COLO829 (cell line): Measurements from ENCODE around the gene CALR.
"Not testable (repeated sequence)": the region's sequence is repeated elsewhere in the genome, so short reads cannot be mapped to it uniquely, and the experiment has no call there.

Source experiments
- DNase-seq: peaks from one replicate; pipeline ENCODE4 v3.0.0; 2012; ENCODE audit warnings: low spot score

The CALR gene

DNA sequence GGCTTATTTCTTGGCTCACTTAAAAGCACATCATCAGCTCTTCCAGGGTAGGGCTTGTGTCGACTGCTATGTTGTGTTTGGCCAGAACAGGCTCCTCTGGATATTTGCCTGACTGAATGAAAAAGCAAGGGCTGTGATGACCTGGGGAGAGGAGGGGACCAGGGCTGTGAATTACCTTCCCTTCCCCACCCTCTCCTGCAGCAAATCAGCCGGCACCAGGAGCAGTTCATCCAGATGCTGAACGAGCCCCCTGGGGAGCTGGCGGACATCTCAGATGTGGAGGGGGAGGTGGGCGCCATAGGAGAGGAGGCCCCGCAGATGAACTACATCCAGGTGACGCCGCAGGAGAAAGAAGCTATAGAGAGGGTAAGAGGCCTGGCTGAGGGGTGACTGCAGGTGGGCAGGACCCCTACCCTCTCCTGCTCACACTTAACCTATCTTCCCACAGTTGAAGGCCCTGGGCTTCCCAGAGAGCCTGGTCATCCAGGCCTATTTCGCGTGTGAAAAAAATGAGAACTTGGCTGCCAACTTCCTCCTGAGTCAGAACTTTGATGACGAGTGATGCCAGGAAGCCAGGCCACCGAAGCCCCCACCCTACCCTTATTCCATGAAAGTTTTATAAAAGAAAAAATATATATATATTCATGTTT, 14.2 kb downstream of the CALR start:
- no peak for DNase-seq

DNA sequence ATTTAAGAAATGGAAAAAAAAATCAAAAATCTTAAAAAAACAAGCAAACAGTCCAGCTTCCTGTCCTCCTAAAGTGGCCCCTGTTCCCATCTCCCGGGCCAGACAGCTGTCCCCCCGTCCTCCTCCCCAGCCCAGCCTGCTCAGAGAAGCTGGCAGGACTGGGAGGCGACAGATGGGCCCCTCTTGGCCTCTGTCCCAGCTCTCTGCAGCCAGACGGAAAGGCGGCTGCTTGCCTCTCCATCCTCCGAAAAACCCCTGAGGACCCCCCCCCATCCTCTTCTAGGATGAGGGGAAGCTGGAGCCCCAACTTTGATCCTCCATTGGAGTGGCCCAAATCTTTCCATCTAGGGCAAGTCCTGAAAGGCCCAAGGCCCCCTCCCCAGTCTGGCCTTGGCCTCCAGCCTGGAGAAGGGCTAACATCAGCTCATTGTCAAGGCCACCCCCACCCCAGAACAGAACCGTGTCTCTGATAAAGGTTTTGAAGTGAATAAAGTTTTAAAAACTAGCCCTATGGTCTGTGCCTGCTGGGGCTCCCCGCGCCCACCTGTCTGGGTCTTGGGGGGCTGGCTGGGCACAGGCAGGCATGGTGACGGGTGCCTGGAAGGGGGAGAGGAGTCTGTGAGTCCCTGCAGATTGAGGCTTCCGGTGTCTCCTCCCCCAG, 14.9 kb downstream of the CALR start:
- no peak for DNase-seq

DNA sequence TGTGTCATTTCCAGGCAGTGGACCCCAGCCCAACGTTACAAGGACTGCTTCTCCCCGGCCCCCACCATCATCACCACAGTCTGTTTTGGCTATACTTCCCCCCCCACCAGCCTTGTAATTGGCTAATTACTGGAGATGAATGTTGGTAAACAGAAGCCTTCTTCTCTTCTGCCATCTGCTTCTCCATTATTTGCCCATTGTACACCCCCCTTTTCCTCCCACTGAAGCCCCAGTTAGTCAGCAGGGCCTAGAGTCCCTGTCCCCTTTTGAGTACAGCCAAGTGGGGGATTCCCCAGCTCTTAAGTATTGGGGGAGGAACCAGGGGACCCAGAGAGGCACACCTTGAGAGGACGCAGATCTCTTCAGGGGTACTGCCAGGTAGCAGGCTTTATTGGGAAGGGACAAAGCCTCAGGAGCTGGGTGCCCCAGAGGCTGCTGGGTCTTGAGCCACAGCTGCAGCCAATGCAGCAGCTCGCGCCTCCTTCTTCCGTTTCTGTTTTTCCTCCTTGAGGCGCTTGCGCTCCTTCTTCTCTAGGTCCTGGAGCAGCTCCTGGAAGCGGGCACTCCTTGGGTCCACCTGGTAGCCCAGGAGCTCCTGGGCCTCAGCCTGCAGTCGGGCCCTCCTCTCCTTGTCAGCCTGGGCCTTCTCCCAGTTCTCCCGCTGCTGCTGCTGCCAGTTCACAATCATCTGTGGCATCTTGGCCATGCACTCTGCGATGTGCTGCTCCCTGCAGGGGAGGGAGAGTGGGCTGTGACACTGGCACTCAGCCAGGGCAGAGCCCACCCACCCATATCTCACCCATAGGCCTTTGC, 15.6 kb downstream of the CALR start:
- no peak for DNase-seq

DNA sequence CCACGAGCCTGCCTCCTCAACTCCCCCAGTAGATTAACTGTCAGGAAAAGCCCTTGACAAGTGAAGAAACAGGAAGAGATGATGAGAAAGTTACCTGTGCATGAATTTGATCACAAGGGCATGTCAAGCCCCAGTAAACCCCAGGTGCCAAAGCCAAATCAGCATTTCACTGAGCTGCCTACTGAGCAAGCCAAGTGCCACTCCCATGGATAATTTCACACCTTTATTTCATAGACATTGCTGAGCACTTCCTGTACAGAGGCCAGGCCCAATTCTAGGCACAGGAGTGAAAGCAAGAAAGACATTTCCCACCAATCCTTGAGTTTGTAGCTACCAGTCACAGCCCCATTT, 16.2 kb downstream of the CALR start:
- DNase-seq: no peak

DNA sequence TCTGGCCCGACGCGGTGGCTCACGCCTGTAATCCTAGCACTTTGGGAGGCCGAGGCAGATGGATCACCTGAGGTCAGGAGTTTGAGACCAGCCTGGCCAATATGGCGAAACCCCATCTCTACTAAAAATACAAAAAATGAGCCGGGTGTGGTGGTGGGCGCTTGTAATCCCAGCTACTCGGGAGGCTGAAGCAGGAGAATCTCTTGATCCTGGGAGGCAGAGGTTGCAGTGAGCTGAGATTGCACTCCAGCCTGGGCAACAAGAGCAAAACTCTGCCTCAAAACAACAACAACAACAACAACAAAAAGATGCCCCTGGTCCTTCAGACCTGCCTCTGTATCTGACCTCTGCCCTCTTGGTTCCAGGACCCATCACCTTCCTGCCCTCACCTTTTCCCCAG, 17.2 kb downstream of the CALR start:
- DNase-seq: not testable (repeated sequence)

DNA sequence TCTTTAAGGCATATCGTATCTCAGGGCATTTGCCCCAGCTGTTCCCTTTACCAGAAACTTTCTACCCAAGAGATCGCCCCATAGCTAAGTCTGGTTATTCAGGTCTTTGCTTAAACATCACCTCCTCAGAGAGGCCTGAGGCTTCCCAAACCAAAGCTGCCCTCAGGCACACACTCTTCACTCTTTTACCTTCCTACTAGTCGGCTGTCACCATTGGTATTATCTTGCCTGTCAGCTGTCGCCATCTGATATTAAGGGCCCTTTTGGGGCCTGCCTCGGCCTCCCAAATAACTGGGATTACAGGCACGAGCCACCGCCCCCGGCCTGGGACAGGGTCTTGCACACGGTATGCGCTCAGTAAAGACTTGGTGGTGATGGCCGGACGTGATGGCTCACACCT, 17.6 kb downstream of the CALR start:
- DNase-seq: no peak

DNA sequence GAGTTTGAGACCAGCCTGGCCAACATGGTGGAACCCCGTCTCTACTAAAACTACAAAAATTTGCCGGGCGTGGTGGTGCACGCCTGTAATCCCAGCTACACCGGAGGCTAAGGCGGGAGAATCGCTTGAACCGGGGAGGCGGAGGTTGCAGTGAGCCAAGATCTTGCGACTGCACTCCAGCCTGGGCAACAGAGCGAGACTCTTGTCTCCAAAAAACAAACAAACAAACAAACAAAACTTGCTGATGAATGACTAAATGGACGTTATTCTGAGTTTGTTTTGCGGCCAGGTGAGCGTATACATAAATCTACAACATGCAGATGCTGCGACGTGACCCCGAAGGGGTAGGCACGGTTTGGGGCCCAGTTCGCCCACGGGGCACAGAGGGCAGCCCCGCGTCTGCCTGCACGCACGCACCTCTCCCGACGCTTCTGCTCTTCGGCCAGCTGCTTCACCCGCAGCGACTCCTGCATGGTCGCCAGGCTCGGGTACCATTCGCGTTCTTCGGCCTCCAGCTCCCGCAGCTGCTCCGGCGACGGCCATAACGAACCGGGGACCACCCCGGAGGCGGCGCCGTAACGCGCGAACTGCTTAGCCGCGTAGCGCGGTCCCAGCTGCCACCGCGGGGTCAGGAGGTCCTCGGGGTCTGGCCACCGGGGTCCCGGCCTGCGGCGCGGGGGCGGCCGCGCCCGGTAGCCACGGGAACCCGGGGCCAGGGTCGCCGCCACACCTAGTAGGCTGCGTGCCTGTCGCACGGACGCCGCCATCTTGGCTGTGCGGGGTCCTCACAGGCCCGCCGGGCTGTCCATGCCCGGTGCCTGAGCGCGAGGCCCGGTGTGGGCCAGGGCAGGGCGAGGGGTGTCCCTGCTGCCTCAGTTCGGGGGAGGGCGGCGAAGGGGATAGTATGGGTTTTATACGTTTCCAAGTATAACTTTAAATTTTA, 18.3 kb downstream of the CALR start, which contains the start of gene GADD45GIP1:
Gene GADD45GIP1, minus strand, starts transcription at position 778 of the 943 bp plus-strand sequence. Its CDS starts 11 bp downstream, at position 767.
- DNase-seq: peak; percentile 74

DNA sequence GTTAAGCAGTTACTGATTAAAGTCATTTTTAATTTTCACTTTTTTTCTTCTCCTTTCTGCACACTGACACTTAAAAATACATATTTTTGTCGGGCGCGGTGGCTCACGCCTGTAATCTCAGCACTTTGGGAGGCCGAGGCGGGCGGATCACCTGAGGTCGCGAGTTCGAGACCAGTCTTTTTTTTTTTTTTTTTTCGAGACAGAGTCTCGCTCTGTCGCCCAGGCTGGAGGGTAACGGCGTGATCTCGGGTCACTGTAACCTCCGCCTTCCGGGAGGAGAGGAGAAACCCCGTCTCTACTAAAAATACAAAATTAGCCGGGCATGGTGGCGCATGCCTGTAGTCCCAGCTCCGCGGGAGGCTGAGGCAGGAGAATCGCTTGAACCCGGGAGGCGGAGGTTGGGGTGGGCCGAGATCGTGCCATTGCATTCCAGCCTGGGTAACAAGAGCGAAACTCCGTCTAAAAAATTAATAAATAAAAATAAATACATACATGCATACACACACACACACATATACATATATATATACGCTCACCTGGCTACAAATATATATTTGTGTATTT, 19.1 kb downstream of the CALR start:
- not testable (repeated sequence) for DNase-seq

DNA sequence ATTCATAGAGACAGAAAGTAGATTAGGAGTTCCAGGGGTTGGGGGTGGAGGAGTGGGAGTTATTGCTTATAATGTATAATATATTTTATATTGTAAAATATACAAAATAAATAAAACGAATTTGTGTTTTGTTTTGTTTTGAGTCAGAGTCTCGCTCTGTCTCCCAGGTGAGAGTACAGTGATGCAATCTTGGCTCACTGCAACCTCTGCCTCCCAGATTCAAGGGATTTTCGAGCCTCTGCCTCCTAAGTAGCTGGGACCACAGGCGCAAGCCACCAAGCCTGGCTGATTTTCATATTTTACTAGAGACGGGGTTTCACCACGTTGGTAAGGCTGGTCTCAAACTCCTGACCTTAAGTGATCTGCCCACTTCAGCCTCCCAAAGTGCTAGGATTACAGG, 21.1 kb downstream of the CALR start:
- DNase-seq: no peak

DNA sequence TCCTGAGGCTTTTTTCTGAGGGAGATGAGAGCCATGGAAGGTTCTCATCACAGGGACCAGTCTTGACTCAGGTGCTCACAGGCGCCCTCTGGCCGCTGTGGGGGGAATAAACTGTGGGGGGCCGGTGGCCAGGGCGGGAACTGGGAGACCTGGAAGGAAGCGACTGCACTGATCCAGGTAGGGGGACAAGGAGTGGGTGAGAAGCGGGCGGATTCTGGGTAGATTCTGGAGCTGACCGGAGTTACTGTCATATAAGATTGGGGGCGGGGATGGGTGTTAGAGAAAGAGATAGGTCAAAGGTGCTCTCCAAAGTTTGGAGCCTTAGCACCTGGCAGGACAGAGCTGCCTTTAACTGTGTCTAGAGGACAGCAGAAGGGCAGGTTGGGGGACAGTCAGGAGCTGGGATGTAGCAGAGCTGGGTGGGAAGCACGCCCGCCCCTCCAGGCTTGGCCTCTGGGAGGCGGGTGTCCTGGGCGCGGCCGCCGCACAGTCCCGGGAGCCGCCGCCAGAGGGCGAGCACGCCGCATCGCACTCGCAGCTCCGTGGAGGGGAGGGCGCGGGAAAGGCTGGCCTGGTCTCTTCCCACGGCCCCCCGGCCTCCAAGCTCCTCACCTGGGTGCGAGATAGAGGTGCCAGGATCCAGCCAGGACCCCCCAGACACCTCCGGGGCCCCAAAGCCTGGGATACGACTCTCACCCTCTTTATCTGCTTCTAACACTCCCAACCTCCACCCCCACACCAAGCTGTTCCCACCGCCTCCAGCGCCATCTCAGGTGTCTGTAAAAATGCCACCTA, 26.8 kb downstream of the CALR start:
- DNase-seq: peak; percentile 49

DNA sequence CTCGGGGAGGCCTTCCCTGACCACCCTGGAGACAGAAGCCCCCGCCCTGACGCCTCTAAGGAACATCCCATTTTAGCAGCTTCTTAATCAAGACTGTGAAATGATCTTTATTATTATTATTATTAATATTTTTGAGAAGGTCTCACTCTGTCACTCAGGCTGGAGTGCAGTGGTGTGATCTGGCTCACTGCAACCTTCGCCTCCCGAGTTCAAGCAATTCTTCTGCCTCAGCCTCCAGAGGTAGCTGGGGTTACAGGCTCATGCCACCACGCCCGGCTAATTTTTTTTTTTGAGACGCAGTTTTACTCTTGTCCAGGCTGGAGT, 27.4 kb downstream of the CALR start:
- no peak for DNase-seq

DNA sequence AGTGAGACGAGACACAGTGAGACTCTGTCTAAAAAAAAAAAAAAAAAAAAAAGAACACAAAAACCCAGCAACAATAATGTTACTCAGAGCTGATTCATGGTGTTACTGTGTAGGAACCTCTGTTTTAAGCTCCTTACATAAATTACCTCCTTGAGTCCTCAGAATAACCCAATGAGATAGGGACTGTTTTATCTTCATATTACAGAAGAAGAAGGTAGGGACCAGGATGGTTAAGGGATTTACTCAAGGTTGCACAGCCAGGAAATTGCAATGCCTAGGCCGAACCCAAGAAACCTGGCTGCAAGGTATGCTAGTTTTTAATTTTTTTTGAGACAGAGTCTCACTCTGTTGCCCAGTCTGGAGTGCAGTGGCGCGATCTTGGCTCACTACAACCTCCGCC, 29.5 kb downstream of the CALR start:
- peak; percentile 48 for DNase-seq

DNA sequence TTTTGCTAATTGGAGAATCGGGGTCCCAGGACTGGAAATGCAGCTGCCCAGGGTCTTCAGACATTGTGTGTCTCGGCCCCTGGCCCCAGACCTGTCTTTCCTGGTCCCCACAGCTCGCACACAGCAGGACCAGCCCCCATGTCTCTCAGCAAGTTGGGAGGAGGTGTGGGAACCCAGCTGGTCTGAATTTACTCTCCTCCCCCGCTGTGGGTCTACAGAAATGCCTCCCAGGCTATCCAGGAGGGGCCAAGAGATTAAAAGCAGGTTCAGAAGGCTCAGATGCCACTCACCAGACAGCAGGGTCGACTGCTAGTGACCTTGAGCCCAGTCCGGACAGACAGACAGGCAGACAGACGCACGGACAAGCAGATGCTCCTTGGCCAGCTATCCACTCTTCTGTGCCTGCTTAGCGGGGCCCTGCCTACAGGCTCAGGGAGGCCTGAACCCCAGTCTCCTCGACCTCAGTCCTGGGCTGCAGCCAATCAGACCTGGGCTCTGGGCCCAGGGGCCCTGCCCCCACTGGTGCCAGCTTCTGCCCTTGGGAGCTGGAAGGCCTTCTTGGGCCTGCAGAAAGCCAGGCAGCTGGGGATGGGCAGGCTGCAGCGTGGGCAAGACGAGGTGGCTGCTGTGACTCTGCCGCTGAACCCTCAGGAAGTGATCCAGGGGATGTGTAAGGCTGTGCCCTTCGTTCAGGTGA, 31.0 kb downstream of the CALR start, which contains the start of gene DAND5:
Gene DAND5, plus strand, starts transcription at position 285 of the 697 bp plus-strand sequence. Its CDS starts 85 bp downstream, at position 370.
- DNase-seq: no peak

DNA sequence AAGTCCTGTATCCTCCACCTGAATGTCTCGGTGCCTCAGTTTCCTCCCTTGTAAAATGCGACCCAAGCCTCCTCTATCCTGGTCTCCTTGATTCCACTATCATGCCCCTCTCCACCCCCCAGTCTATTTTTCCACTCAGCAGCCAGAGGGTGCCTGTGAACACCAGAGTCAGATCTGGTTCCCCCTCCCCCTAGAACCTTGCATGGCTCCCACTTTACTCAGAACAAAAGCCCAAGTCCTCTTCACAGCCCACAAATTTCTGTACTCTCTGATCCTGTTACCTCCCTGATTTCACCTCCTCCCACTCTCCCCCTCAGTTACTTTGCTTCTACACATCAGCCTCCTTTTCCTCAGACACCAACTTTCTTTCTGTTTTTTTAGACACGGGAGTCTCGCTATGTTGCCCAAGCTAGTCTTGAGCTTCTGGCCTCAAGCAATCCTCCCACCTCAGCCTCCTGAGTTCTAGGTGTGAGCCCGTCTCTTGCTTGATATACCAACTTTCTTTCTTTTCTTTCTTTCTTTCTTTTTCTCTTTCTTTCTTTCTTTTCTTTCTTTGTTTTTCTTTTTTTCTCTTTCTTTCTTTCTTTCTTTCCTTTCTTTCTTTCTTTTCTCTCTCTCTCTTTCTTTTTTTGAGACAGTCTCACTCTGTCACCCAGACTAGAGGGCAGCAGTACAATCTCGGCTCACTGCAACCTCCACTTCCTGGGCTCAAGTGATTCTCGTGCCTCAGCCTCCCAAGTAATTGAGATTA, 31.8 kb downstream of the CALR start:
- DNase-seq: no peak

DNA sequence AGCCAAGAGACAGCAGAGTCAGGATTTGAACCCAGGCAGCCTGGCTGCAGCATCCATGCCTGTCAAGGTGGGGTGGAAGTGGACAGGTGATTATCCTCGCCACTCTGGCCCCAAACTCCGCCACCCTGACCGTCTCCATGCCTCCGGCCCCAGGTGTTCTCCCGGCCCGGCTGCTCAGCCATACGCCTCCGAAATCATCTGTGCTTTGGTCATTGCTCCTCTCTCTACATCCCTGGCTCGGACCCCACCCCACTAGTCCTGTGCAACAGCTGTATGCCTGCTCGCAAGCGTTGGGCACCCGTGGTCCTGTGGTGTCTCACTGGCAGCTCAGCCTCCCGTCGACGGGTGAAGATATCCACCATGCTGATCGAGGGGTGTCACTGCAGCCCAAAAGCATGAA, 34.8 kb downstream of the CALR start:
- no peak for DNase-seq

DNA sequence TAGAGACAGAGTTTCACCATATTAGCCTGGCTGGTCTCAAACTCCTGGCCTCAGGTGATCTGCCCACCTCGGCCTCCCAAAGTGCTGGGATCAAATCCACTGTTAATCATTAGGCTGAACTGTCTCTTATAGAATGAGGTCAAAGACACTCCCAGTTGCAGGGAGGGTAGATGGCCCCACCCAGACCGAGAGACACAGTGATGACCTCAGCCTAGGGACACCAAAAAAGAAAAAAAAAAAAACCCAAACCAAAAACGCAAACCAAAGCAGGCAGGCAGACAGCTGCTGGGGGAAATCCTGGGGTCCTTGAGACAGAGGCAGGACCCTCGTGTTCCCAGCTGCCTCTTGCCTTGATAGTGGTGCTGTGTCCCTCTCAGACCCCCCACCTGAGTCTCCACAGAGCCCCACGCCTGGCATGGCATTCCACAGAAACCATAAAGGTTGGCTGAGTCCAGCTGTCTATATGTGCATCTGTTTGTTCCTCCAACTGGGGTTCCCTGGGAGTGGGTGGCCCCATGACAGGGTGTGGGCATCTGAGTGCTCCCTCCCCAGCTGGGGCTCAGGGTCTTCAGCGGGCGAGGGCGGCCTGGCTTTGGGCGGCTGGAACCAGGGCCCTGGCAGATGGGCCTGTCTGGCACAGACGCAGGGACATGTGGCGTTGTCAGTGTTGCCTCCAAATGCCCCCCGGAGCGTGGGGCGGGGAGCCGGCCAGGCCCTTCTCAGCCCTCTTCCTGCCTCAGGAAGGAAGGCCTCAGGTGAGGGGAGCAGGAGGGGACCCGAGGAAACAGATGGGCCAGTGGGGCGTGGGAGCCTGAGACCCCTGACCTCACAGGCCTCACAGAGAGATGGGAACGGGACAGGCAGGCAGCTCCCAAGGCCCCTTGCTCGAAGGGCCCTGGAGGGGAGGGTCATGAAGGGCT, 36.2 kb downstream of the CALR start:
- no peak for DNase-seq

DNA sequence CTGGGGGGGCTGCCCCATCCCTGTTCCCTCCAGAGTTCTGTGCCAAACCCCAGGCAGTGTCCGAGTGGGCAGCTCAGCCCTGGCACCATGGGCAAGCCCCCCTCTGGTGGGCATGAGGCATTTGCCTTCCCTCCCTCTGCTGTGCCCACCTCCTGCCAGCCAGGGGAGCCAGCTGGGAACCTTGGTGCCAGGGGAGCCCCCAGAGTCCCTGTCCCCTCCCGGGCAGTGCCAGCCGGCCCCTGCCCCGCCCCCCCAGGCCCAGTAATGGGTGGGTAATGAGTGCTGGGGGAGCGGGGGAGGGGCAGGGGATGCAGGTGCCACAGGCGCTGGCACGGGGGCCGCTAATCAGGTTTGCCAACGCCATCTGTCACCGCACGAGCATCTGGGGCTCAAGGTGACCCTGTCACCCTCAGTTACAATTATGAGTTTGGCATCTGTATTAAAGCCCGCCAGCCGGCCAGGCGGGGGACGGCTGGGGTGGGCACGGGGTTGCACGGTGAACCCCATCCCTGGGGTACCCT, 36.9 kb downstream of the CALR start:
- DNase-seq: no peak

DNA sequence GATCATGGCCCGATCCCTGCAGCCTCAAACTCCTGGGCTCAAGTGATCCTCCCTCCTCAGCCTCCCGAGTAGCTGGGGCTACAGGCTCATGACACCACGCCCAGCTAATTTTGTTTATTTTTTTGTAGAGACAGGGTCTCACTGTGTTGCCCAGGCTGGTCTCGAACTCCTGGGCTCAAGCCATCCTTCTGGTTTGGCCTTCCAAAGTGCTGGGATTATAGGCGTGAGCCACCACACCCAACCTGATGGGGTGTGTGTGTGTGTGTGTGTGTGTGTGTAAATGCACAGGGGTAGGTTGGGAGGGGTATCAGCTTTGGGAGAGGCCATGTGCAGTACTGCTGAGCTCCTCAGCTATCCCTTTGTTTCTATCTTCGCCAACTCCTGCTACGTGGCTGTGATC, 37.7 kb downstream of the CALR start:
- not testable (repeated sequence) for DNase-seq
